ENCODE data around the gene G3BP1. TPM values are rescaled to one million over a fixed set of nuclear protein-coding genes. Genes with fewer than 3 reads are reported as not detected.

The G3BP1 gene
- total RNA-seq, 1 donor, result 145 TPM

- peak overlapping the region; percentile 87 for H3K4me3 ChIP-seq (ENCODE audit: insufficient read depth, low read length)
- peaks cover 15% of the 10 kb centered on the region for H3K36me3 ChIP-seq (ENCODE audit: insufficient read depth, low read length)
- peaks cover 71% of the 10 kb centered on the region for H3K79me2 ChIP-seq (ENCODE audit: insufficient read depth, low read length)
- H2AFZ ChIP-seq (ENCODE audit: low read length), result no peak overlapping the region
- no peak for TF ChIP-seq CTCF (IDR thresholded peaks at IDR 0.05; ENCODE audit: extremely low read depth, low read depth, low read length)
- peak overlapping the region; percentile 0 for H3K27ac ChIP-seq (ENCODE audit: low read depth, low read length)
- H3K9me3 ChIP-seq (ENCODE audit: low read depth, low read length), result no peaks in the 10 kb centered on the region
- DNase-seq (ENCODE audit: insufficient read length, low spot score, missing footprints), result peak; percentile 64
- peak overlapping the region; percentile 93 for H3K4me2 ChIP-seq (ENCODE audit: insufficient read depth, low read length)
- H4K20me1 ChIP-seq (ENCODE audit: insufficient read depth, low read length), result peaks cover 61% of the 10 kb centered on the region
- peaks cover 35% of the 10 kb centered on the region for H3K4me1 ChIP-seq (ENCODE audit: insufficient read depth, low read length)
- H3K27me3 ChIP-seq (ENCODE audit: insufficient read depth, low read length), result no peaks in the 10 kb centered on the region
Observed at GRCh38 chr5:151773951-151774350, 2.2 kb downstream of the G3BP1 start.

GRCh38 chr5:151775025-151775606 lies 3.4 kb downstream of the G3BP1 start:
- Histone ChIP-seq H2AFZ (ENCODE audit: low read length) (no peak overlapping the region), H3K4me3 (ENCODE audit: insufficient read depth, low read length) (no peak overlapping the region), H3K4me2 (ENCODE audit: insufficient read depth, low read length) (peak overlapping the region; percentile 93), H3K4me1 (ENCODE audit: insufficient read depth, low read length) (peaks cover 33% of the 10 kb centered on the region), H3K9me3 (ENCODE audit: low read depth, low read length) (no peaks in the 10 kb centered on the region), H3K36me3 (ENCODE audit: insufficient read depth, low read length) (peaks cover 15% of the 10 kb centered on the region), H3K79me2 (ENCODE audit: insufficient read depth, low read length) (peaks cover 83% of the 10 kb centered on the region), H4K20me1 (ENCODE audit: insufficient read depth, low read length) (peaks cover 72% of the 10 kb centered on the region), H3K27ac (ENCODE audit: low read depth, low read length) (no peak overlapping the region), H3K27me3 (ENCODE audit: insufficient read depth, low read length) (no peaks in the 10 kb centered on the region)
- DNase-seq (ENCODE audit: insufficient read length, low spot score, missing footprints), result no peak
- TF ChIP-seq CTCF (IDR thresholded peaks at IDR 0.05; ENCODE audit: extremely low read depth, low read depth, low read length), result no peak

- Histone ChIP-seq H3K9me3 (ENCODE audit: low read depth, low read length) (no peaks in the 10 kb centered on the region), H3K79me2 (ENCODE audit: insufficient read depth, low read length) (peaks cover 100% of the 10 kb centered on the region), H3K27me3 (ENCODE audit: insufficient read depth, low read length) (no peaks in the 10 kb centered on the region), H3K4me3 (ENCODE audit: insufficient read depth, low read length) (no peak overlapping the region), H3K4me2 (ENCODE audit: insufficient read depth, low read length) (no peak overlapping the region), H4K20me1 (ENCODE audit: insufficient read depth, low read length) (peaks cover 90% of the 10 kb centered on the region), H3K27ac (ENCODE audit: low read depth, low read length) (no peak overlapping the region), H2AFZ (ENCODE audit: low read length) (no peak overlapping the region), H3K36me3 (ENCODE audit: insufficient read depth, low read length) (peaks cover 15% of the 10 kb centered on the region), H3K4me1 (ENCODE audit: insufficient read depth, low read length) (peaks cover 24% of the 10 kb centered on the region)
- TF ChIP-seq CTCF (IDR thresholded peaks at IDR 0.05; ENCODE audit: extremely low read depth, low read depth, low read length), result no peak
- DNase-seq (ENCODE audit: insufficient read length, low spot score, missing footprints), result no peak
Observed at GRCh38 chr5:151779531-151780125, 7.9 kb downstream of the G3BP1 start.

- Histone ChIP-seq H3K36me3 (ENCODE audit: insufficient read depth, low read length) (peaks cover 15% of the 10 kb centered on the region), H4K20me1 (ENCODE audit: insufficient read depth, low read length) (peaks cover 89% of the 10 kb centered on the region), H3K4me2 (ENCODE audit: insufficient read depth, low read length) (no peak overlapping the region), H3K79me2 (ENCODE audit: insufficient read depth, low read length) (peaks cover 100% of the 10 kb centered on the region), H3K4me3 (ENCODE audit: insufficient read depth, low read length) (no peak overlapping the region), H3K27ac (ENCODE audit: low read depth, low read length) (no peak overlapping the region), H3K27me3 (ENCODE audit: insufficient read depth, low read length) (no peaks in the 10 kb centered on the region), H3K4me1 (ENCODE audit: insufficient read depth, low read length) (peaks cover 16% of the 10 kb centered on the region), H3K9me3 (ENCODE audit: low read depth, low read length) (no peaks in the 10 kb centered on the region), H2AFZ (ENCODE audit: low read length) (no peak overlapping the region)
- no peak for TF ChIP-seq CTCF (IDR thresholded peaks at IDR 0.05; ENCODE audit: extremely low read depth, low read depth, low read length)
- no peak for DNase-seq (ENCODE audit: insufficient read length, low spot score, missing footprints)
Observed at GRCh38 chr5:151780348-151780747, 8.6 kb downstream of the G3BP1 start.

Data from osteoblast (primary cell).